H1 (cell line): ENCODE results near the gene CCNE1. TPM values are rescaled to one million over a fixed set of nuclear protein-coding genes. Genes with fewer than 3 reads are reported as not detected.

ENCODE experiments used
- CTCF ChIA-PET: fragments of 300-600 bp; sonication (Branson Sonifier 250); formaldehyde crosslinking; loops from one replicate; lab custom pipeline; 2021; ENCODE audit not compliant: partially characterized antibody; lab: Charles Lee
- POLR2A ChIA-PET: fragments of 300-600 bp; sonication (Branson Sonifier 250); formaldehyde crosslinking; loops from one replicate; lab custom pipeline; 2021; ENCODE audit warnings: inconsistent platforms; ENCODE audit not compliant: partially characterized antibody; lab: Charles Lee
- DNase-seq, 2 experiments: peaks; one replicate each; pipeline versions ENCODE4 v3.0.0 to v3.0.0-alpha.2; 2010 to 2022; ENCODE audit warnings: low spot score in 2 of 2, low read depth in 1 of 2, mixed read lengths in 1 of 2
- FAIRE-seq: peaks from 2 replicates; lab custom pipeline; 2011; peaks lifted over from hg19 to GRCh38; lab: Jason Lieb, UNC
- H2AFZ ChIP-seq: 2 replicates; pipeline ENCODE4 v1.8.1; 2012; ENCODE audit warnings: low read length, inconsistent platforms
- H2AK5ac ChIP-seq: 2 replicates; pipeline ENCODE4 v1.6.1; 2013; ENCODE audit warnings: low read depth, low read length
- H2BK120ac ChIP-seq: replicated peaks from 2 replicates; pipeline ENCODE3; 2013; ENCODE audit warnings: low read depth, low read length, inconsistent platforms
- H2BK12ac ChIP-seq: 2 replicates; pipeline ENCODE4 v1.6.1; 2013; ENCODE audit warnings: low read depth, low read length
- H2BK15ac ChIP-seq: 2 replicates; pipeline ENCODE4 v1.6.1; 2013; ENCODE audit warnings: low read length
- H2BK20ac ChIP-seq: 2 replicates; pipeline ENCODE4 v1.6.1; 2013; ENCODE audit warnings: low read length
- H2BK5ac ChIP-seq: 2 replicates; pipeline ENCODE4 v1.6.1; 2013; ENCODE audit warnings: low read depth, low read length
- H3K14ac ChIP-seq: 2 replicates; pipeline ENCODE4 v1.6.1; 2013; ENCODE audit warnings: inconsistent platforms; ENCODE audit not compliant: insufficient read length
- H3K18ac ChIP-seq: 2 replicates; pipeline ENCODE4 v1.6.1; 2013; ENCODE audit warnings: low read length; ENCODE audit errors: extremely low read depth
- H3K23ac ChIP-seq: 2 replicates; pipeline ENCODE4 v1.6.1; 2013; ENCODE audit warnings: inconsistent platforms; ENCODE audit not compliant: insufficient read length
- H3K23me2 ChIP-seq: 2 replicates; pipeline ENCODE4 v1.6.1; 2013; ENCODE audit warnings: low read depth, low read length
- H3K27ac ChIP-seq: 2 replicates; pipeline ENCODE4 v1.6.1; 2011; ENCODE audit warnings: low read depth, low read length, inconsistent platforms
- H3K27me3 ChIP-seq, 4 experiments: replicated peaks in 1 of 4; 1 replicate in 1 of 4; 2 replicates in 3 of 4; pipeline versions ENCODE4 v1.6.1 to v1.8.1; 2011 to 2013; ENCODE audit warnings: low read length in 3 of 4, mild to moderate bottlenecking in 3 of 4, inconsistent platforms in 2 of 4, mixed read lengths in 2 of 4, moderate library complexity in 1 of 4; ENCODE audit not compliant: control insufficient read depth in 3 of 4, insufficient read depth in 3 of 4; ENCODE audit errors: extremely low read depth in 1 of 4
- H3K36me3 ChIP-seq, 4 experiments: 2 replicates each; pipeline versions ENCODE4 v1.6.1 to v1.8.1; 2011 to 2013; ENCODE audit warnings: mild to moderate bottlenecking in 4 of 4, low read length in 3 of 4, moderate library complexity in 2 of 4, control low read depth in 1 of 4, inconsistent platforms in 1 of 4; ENCODE audit not compliant: insufficient read depth in 4 of 4, control insufficient read depth in 2 of 4
- H3K4ac ChIP-seq: replicated peaks from 2 replicates; pipeline ENCODE3; 2013; ENCODE audit warnings: low read length, low read depth, mixed read lengths, inconsistent platforms; ENCODE audit not compliant: insufficient read length
- H3K4me1 ChIP-seq, 4 experiments: replicated peaks in 1 of 4; 1 replicate in 1 of 4; 2 replicates in 3 of 4; pipeline versions ENCODE4 v1.6.1 to v1.8.1; 2011 to 2013; ENCODE audit warnings: low read length in 3 of 4, inconsistent platforms in 2 of 4, mixed read lengths in 1 of 4; ENCODE audit not compliant: insufficient read depth in 4 of 4, control insufficient read depth in 3 of 4
- H3K4me2 ChIP-seq, 2 experiments: 2 replicates each; pipeline versions ENCODE4 v1.6.1 to v1.8.1; 2011 to 2013; ENCODE audit warnings: low read depth in 2 of 2, low read length in 2 of 2, control low read depth in 1 of 2, inconsistent platforms in 1 of 2, mild to moderate bottlenecking in 1 of 2; ENCODE audit not compliant: insufficient read depth in 1 of 2
- H3K4me3 ChIP-seq, 4 experiments: fragments of 200-600, 300-600 bp in 1 of 4; sonication (generic), shearing (Covaris generic), sonication (Bioruptor Twin) in 1 of 4; 2 replicates each; pipeline versions ENCODE4 v1.5.1 to v1.8.1; 2011 to 2016; ENCODE audit warnings: low read length in 4 of 4, low read depth in 3 of 4, control low read depth in 2 of 4, inconsistent platforms in 2 of 4, mild to moderate bottlenecking in 2 of 4, mixed read lengths in 1 of 4, moderate library complexity in 1 of 4; ENCODE audit not compliant: insufficient read depth in 2 of 4; ENCODE audit errors: extremely low read depth in 1 of 4
- H3K56ac ChIP-seq: replicated peaks from 2 replicates; pipeline ENCODE3; 2013; ENCODE audit warnings: low read depth, mild to moderate bottlenecking, mixed read lengths, low read length, inconsistent platforms; ENCODE audit not compliant: insufficient read length
- H3K79me1 ChIP-seq: 2 replicates; pipeline ENCODE4 v1.6.1; 2013; ENCODE audit warnings: low read depth, low read length, control low read depth
- H3K79me2 ChIP-seq, 2 experiments: 2 replicates each; pipeline versions ENCODE4 v1.6.1 to v1.8.1; 2012 to 2013; ENCODE audit warnings: low read length in 2 of 2, mild to moderate bottlenecking in 2 of 2, inconsistent platforms in 1 of 2; ENCODE audit not compliant: insufficient read depth in 2 of 2, control insufficient read depth in 1 of 2
- H3K9ac ChIP-seq, 4 experiments: replicated peaks in 1 of 4; 1 replicate in 1 of 4; 2 replicates in 3 of 4; pipeline versions ENCODE4 v1.6.1 to v1.8.1; 2011 to 2013; ENCODE audit warnings: low read depth in 3 of 4, low read length in 3 of 4, control low read depth in 2 of 4, mild to moderate bottlenecking in 2 of 4, moderate library complexity in 2 of 4, inconsistent platforms in 1 of 4; ENCODE audit errors: extremely low read depth in 1 of 4
- H3K9me3 ChIP-seq, 2 experiments: 2 replicates each; pipeline versions ENCODE4 v1.6.1 to v1.8.1; 2012 to 2013; ENCODE audit warnings: mild to moderate bottlenecking in 2 of 2, moderate library complexity in 2 of 2, control low read depth in 1 of 2, inconsistent platforms in 1 of 2, low read depth in 1 of 2, low read length in 1 of 2, mixed read lengths in 1 of 2; ENCODE audit not compliant: insufficient read depth in 2 of 2
- H4K20me1 ChIP-seq, 2 experiments: replicated peaks in 1 of 2; 2 replicates each; pipeline versions ENCODE3 to v1.8.1; 2011 to 2013; ENCODE audit warnings: inconsistent platforms in 2 of 2, low read length in 2 of 2, mild to moderate bottlenecking in 1 of 2; ENCODE audit not compliant: insufficient read depth in 2 of 2, control insufficient read depth in 1 of 2
- H4K5ac ChIP-seq: 2 replicates; pipeline ENCODE4 v1.6.1; 2013; ENCODE audit warnings: low read length, low read depth, mixed read lengths, inconsistent platforms; ENCODE audit not compliant: insufficient read length
- H4K8ac ChIP-seq: 2 replicates; pipeline ENCODE4 v1.8.0; 2013; ENCODE audit warnings: mild to moderate bottlenecking, moderate library complexity, low read length, inconsistent platforms; ENCODE audit not compliant: insufficient read depth; ENCODE audit errors: extremely low read depth
- H4K91ac ChIP-seq: replicated peaks from 2 replicates; pipeline ENCODE3; 2013; ENCODE audit warnings: low read length, mixed read lengths, inconsistent platforms; ENCODE audit not compliant: insufficient read length
- ATF3 ChIP-seq: IDR thresholded peaks from 2 replicates; pipeline ENCODE4 v1.6.1; 2011; ENCODE audit warnings: low read depth, mild to moderate bottlenecking, low read length; ENCODE audit not compliant: insufficient read depth
- RXRA ChIP-seq: IDR thresholded peaks from 2 replicates; pipeline ENCODE4 v1.6.1; 2011; ENCODE audit warnings: low read depth, mild to moderate bottlenecking, low read length, moderate library complexity; ENCODE audit not compliant: insufficient read depth
- WGBS, 2 experiments: shearing (Covaris generic) in 1 of 2; methylation state at CpG; one replicate each; pipeline versions ENCODE4 v1.1.6 to v1.1.7; 2013 to 2015; ENCODE audit warnings: low lambda C conversion rate in 2 of 2, mixed read lengths in 2 of 2, inconsistent platforms in 1 of 2, low coverage in 1 of 2, missing lambda C conversion rate in 1 of 2; ENCODE audit not compliant: insufficient replicate concordance in 2 of 2, insufficient coverage in 1 of 2, insufficient read length in 1 of 2; ENCODE audit errors: extremely low coverage in 1 of 2, missing lambda C conversion rate in 1 of 2; 5-methylcytosine and 5-hydroxymethylcytosine counted together
- polyA plus RNA-seq, 7 experiments: library from polyadenylated mRNA; depleted of rRNA in 3 of 7; stranded (reverse) in 5 of 7; unstranded in 2 of 7; fragments of >200 nt in 5 of 7; fragments of 200-250 nt in 2 of 7; gene quantifications; 1 replicate in 5 of 7; 2 replicates in 1 of 7; 4 replicates in 1 of 7; pipeline versions ENCODE4 v1.2.1 to v1.2.3, GENCODE V29; 2011 to 2013; ENCODE audit warnings: missing spikeins in 2 of 7, mixed read lengths in 2 of 7
- total RNA-seq: library from RNA; stranded (reverse); fragmentation: NEBNext Ultra II Directional; extraction: Animal tissue kit (Norgen Biotek cat#: 25700); gene quantifications from 2 replicates; pipeline ENCODE4 v1.2.1, GENCODE V29; 2021

The CCNE1 gene
- total and polyA plus RNA-seq, 2 of the 8 experiments (the other 6 are each of a cell fraction or from before 2014, with no cell fraction given): 43.2 to 44.6 TPM

GRCh38 chr19:29782260-29782580 is 29.6 kb upstream of the CCNE1 start:
- FAIRE-seq: no peak
- Histone ChIP-seq H3K79me1 (no peaks in the 10 kb centered on the region), H4K5ac (no peak overlapping the region), H2BK120ac (no peak overlapping the region), H3K9ac (no peak overlapping the region; a peak in 1 of 7 replicates), H3K4me1 (no peaks in the 10 kb centered on the region; a peak in 1 of 7 replicates), H4K20me1 (peaks cover 0 to 1% of the 10 kb centered on the region in 2 experiments), H3K79me2 (no peaks in the 10 kb centered on the region), H3K4ac (no peak overlapping the region), H3K4me2 (no peak overlapping the region), H4K91ac (no peak overlapping the region), H2BK5ac (no peak overlapping the region), H3K18ac (no peak overlapping the region), H3K14ac (no peak overlapping the region), H2BK20ac (no peak overlapping the region), H3K23ac (no peak overlapping the region), H3K27me3 (no peaks in the 10 kb centered on the region), H3K4me3 (no peak overlapping the region), H2BK15ac (no peak overlapping the region), H2BK12ac (no peak overlapping the region), H3K23me2 (peaks cover 7% of the 10 kb centered on the region; the same call in 1 of the 2 replicates), H3K27ac (no peak overlapping the region), H2AK5ac (no peak overlapping the region), H3K56ac (no peak overlapping the region), H4K8ac (no peak overlapping the region), H3K36me3 (no peaks in the 10 kb centered on the region), H2AFZ (no peak overlapping the region), H3K9me3 (no peaks in the 10 kb centered on the region)
- ChIA-PET POLR2A (no interaction called here), CTCF (interaction anchor here (0.5 to 1.6 kb wide), 7 partner anchors 9 to 108 kb away, joined by 3 to 8 read pairs (median 4); no protein-coding TSS in a partner anchor)
- no peak for DNase-seq
- 96% methylated on average over 13 of the region's 13 CpGs; no CpG with 5 or more reads in 1 of the 2 experiments for WGBS, 2 experiments
- TF ChIP-seq RXRA: no peak
- no peak for TF ChIP-seq ATF3
